ENCODE measurements around the gene DCDC2C. TPM values are rescaled to one million over a fixed set of nuclear protein-coding genes. Genes with fewer than 3 reads are reported as not detected.

Gene DCDC2C
- total RNA-seq, 1 experiment from 2014 or later, result not detected

DNA sequence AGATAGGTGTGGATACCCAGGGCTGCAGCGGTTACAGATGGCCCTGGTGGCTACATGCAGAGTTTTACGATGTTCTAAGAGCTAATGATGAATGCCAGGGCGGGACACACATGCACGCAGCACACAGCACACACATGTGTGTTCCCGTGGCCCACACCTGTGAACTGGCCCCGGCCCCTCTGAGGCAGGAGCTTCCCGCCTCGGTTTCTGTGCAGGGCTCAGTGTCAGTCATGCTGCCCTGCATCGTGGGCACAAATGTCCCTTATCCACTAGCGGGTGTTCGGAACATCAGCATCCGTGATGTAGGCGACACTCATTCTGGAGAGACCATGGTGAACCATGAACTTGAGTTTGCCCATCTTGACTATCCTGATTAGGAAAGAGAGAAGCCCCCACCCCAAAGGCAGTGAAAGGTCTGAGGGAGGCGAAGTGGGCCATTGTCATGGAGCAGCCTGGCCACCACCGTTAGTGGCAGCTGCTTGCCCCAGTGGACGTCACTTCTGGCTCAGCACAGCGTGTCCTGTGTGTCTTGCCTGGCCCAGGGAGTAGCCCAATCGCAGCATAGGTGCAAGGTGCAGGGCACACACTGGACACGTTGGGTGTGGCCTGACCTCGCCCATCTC lies 43.8 kb downstream of the DCDC2C start:
- no peak overlapping the region for H3K27ac Mint-ChIP-seq (ENCODE audit: unreplicated experiment)
- H3K36me3 Mint-ChIP-seq (ENCODE audit: insufficient read depth, unreplicated experiment), result no peaks in the 10 kb centered on the region
- Histone ChIP-seq H3K4me3 (ENCODE audit: low read depth, low read length) (no peak overlapping the region), H3K4me1 (no peaks in the 10 kb centered on the region), H3K27me3 (replicated peaks; ENCODE audit: control insufficient read depth, insufficient read depth, low read length) (no peaks in the 10 kb centered on the region; the same call in 1 of the 2 replicates), H3K36me3 (ENCODE audit: control insufficient read depth, insufficient read depth, low read length) (no peaks in the 10 kb centered on the region), H3K9me3 (no peaks in the 10 kb centered on the region)
- ChIA-PET POLR2A (no interaction called here), CTCF (no interaction called here)
- no peak for DNase-seq
- no peak overlapping the region for H3K4me3 Mint-ChIP-seq (ENCODE audit: unreplicated experiment)
- no TSS peak for BruUV-seq (replicated peaks)
- TF ChIP-seq, protein P1, sequence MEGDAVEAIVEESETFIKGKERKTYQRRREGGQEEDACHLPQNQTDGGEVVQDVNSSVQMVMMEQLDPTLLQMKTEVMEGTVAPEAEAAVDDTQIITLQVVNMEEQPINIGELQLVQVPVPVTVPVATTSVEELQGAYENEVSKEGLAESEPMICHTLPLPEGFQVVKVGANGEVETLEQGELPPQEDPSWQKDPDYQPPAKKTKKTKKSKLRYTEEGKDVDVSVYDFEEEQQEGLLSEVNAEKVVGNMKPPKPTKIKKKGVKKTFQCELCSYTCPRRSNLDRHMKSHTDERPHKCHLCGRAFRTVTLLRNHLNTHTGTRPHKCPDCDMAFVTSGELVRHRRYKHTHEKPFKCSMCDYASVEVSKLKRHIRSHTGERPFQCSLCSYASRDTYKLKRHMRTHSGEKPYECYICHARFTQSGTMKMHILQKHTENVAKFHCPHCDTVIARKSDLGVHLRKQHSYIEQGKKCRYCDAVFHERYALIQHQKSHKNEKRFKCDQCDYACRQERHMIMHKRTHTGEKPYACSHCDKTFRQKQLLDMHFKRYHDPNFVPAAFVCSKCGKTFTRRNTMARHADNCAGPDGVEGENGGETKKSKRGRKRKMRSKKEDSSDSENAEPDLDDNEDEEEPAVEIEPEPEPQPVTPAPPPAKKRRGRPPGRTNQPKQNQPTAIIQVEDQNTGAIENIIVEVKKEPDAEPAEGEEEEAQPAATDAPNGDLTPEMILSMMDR (IDR thresholded peaks at IDR 0.05; ENCODE audit: insufficient read depth in 1 of 2, low read depth in 1 of 2, low read length in 1 of 2, severe bottlenecking in 1 of 2, unreplicated experiment in 1 of 2), result no peak
- H3K27me3 Mint-ChIP-seq (ENCODE audit: insufficient read depth, unreplicated experiment), result peaks cover 61% of the 10 kb centered on the region
- H3K4me1 Mint-ChIP-seq (ENCODE audit: low read depth, unreplicated experiment), result no peaks in the 10 kb centered on the region
- intact Hi-C loops (cut with micrococcal nuclease; ENCODE audit: unreplicated experiment), result no loop called here
- no peaks in the 10 kb centered on the region for H3K9me3 Mint-ChIP-seq (ENCODE audit: unreplicated experiment)

DNA sequence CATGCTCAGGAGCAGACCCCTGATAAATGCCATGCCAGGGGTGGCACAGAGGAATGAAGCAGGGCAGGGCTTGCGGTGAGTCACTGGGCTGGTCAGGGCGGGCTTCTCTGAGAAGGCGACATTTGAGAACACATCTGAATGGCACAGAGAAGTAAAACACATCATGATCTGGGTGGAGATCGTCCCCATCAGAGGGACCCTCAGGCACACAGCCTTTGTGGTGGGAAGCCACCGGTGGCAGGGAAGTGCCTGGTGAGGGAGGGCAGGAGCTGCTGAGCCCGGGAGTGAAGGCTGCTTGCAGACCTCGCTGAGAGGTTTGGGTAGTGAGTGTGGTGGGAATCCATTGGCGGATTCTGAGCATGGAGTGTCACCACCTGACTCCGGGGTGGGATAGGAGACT lies 44.5 kb downstream of the DCDC2C start:
- TF ChIP-seq, protein P1 (IDR thresholded peaks at IDR 0.05; ENCODE audit: insufficient read depth in 1 of 2, low read depth in 1 of 2, low read length in 1 of 2, severe bottlenecking in 1 of 2, unreplicated experiment in 1 of 2), result no peak
- Mint-ChIP-seq H3K36me3 (ENCODE audit: insufficient read depth, unreplicated experiment) (no peaks in the 10 kb centered on the region), H3K27me3 (ENCODE audit: insufficient read depth, unreplicated experiment) (peaks cover 60% of the 10 kb centered on the region), H3K9me3 (ENCODE audit: unreplicated experiment) (no peaks in the 10 kb centered on the region), H3K4me3 (ENCODE audit: unreplicated experiment) (no peak overlapping the region), H3K4me1 (ENCODE audit: low read depth, unreplicated experiment) (no peaks in the 10 kb centered on the region), H3K27ac (ENCODE audit: unreplicated experiment) (no peak overlapping the region)
- intact Hi-C loops (cut with micrococcal nuclease; ENCODE audit: unreplicated experiment), result no loop called here
- BruUV-seq (replicated peaks), result no TSS peak
- Histone ChIP-seq H3K9me3 (no peaks in the 10 kb centered on the region), H3K36me3 (ENCODE audit: control insufficient read depth, insufficient read depth, low read length) (no peaks in the 10 kb centered on the region), H3K27me3 (replicated peaks; ENCODE audit: control insufficient read depth, insufficient read depth, low read length) (no peaks in the 10 kb centered on the region), H3K4me3 (ENCODE audit: low read depth, low read length) (no peak overlapping the region), H3K4me1 (no peaks in the 10 kb centered on the region)
- POLR2A ChIA-PET, result no interaction called here
- CTCF ChIA-PET, result no interaction called here
- no peak for DNase-seq

- Histone ChIP-seq H3K4me1 (no peaks in the 10 kb centered on the region), H3K27me3 (replicated peaks; ENCODE audit: control insufficient read depth, insufficient read depth, low read length) (no peaks in the 10 kb centered on the region; the same call in 1 of the 2 replicates), H3K36me3 (ENCODE audit: control insufficient read depth, insufficient read depth, low read length) (no peaks in the 10 kb centered on the region), H3K4me3 (ENCODE audit: low read depth, low read length) (no peak overlapping the region), H3K9me3 (no peaks in the 10 kb centered on the region)
- H3K27me3 Mint-ChIP-seq (ENCODE audit: insufficient read depth, unreplicated experiment), result peaks cover 47% of the 10 kb centered on the region
- no peak overlapping the region for H3K4me3 Mint-ChIP-seq (ENCODE audit: unreplicated experiment)
- no peaks in the 10 kb centered on the region for H3K9me3 Mint-ChIP-seq (ENCODE audit: unreplicated experiment)
- ChIA-PET CTCF (no interaction called here), POLR2A (no interaction called here)
- BruUV-seq (replicated peaks), result no TSS peak
- TF ChIP-seq, protein P1 (IDR thresholded peaks at IDR 0.05; ENCODE audit: insufficient read depth in 1 of 2, low read depth in 1 of 2, low read length in 1 of 2, severe bottlenecking in 1 of 2, unreplicated experiment in 1 of 2), result no peak
- no peaks in the 10 kb centered on the region for H3K36me3 Mint-ChIP-seq (ENCODE audit: insufficient read depth, unreplicated experiment)
- H3K27ac Mint-ChIP-seq (ENCODE audit: unreplicated experiment), result no peak overlapping the region
- no peaks in the 10 kb centered on the region for H3K4me1 Mint-ChIP-seq (ENCODE audit: low read depth, unreplicated experiment)
- DNase-seq, result no peak
- intact Hi-C loops (cut with micrococcal nuclease; ENCODE audit: unreplicated experiment), result no loop called here
Measured at GRCh38 chr2:3749201-3749600, 45.8 kb downstream of the DCDC2C start.
